ENCODE measurements around the gene DCC.

The DCC gene

GRCh38 chr18:53536908-53537307 lies 1196.9 kb downstream of the DCC start:
- no peak for DNase-seq

GRCh38 chr18:53541924-53542323 lies 1201.9 kb downstream of the DCC start:
- DNase-seq = no peak

- DNase-seq = no peak
These were observed 1203.7 kb downstream of the DCC start for GRCh38 chr18:53543711-53544110.

- no peak for DNase-seq
These were observed 1204.9 kb downstream of the DCC start for GRCh38 chr18:53544917-53545316.

- no peak for DNase-seq
These were observed 1212.0 kb downstream of the DCC start for GRCh38 chr18:53551868-53552426.

GRCh38 chr18:53553030-53553429 lies 1213.0 kb downstream of the DCC start:
- no peak for DNase-seq

GRCh38 chr18:53556450-53556849 lies 1216.5 kb downstream of the DCC start:
- DNase-seq = no peak

GRCh38 chr18:53560546-53560945 lies 1220.5 kb downstream of the DCC start:
- no peak for DNase-seq

- no peak for DNase-seq
These were observed 1226.6 kb downstream of the DCC start for GRCh38 chr18:53566626-53567025.

GRCh38 chr18:53567929-53568574 lies 1228.1 kb downstream of the DCC start:
- DNase-seq = no peak

Measured in DMS153 (cell line).